Ascending aorta (tissue), 2 donors: ENCODE data around the gene PCDHGA11. TPM values are rescaled to one million over a fixed set of nuclear protein-coding genes. Genes with fewer than 3 reads are reported as not detected.
"Not testable (repeated sequence)": the region's sequence is repeated elsewhere in the genome, so short reads cannot be mapped to it uniquely, and the experiment has no call there.

Experiments
- DNase-seq, 2 donors: peaks; one replicate each; pipeline ENCODE4 v3.0.0-alpha.2; 2019; ENCODE audit warnings: low spot score in 2 of 2
- H3K27ac ChIP-seq, 2 donors: fragments of 200-600 bp; sonication (generic); one replicate each; pipeline ENCODE4 v1.5.1; 2016 to 2017; ENCODE audit warnings: mild to moderate bottlenecking in 1 of 2
- H3K27me3 ChIP-seq: fragments of 200-600 bp; sonication (generic); one replicate; pipeline ENCODE4 v1.5.1; 2017
- H3K36me3 ChIP-seq, 2 donors: fragments of 200-600 bp; sonication (generic); one replicate each; pipeline ENCODE4 v1.5.1; 2016
- H3K4me1 ChIP-seq, 2 donors: fragments of 200-600 bp; sonication (generic); one replicate each; pipeline ENCODE4 v1.5.1; 2016 to 2017; ENCODE audit warnings: mild to moderate bottlenecking in 1 of 2
- H3K4me3 ChIP-seq, 2 donors: fragments of 200-600 bp; sonication (generic); one replicate each; pipeline ENCODE4 v1.5.1; 2016 to 2017; ENCODE audit warnings: mild to moderate bottlenecking in 1 of 2
- H3K9me3 ChIP-seq, 2 donors: fragments of 200-600 bp; sonication (generic); one replicate each; pipeline ENCODE4 v1.5.1; 2016
- CTCF ChIP-seq, 3 experiments: fragments of 200-600 bp in 2 of 3; fragments of 450-650 bp in 1 of 3; sonication (generic) in 2 of 3; IDR thresholded peaks; one replicate each; pipeline ENCODE4 v1.5.1; 2016 to 2019; ENCODE audit warnings: antibody characterized with exemption in 3 of 3, mild to moderate bottlenecking in 1 of 3, moderate library complexity in 1 of 3
- intact Hi-C: fragments of 100-400 bp; cut with DNase I; formaldehyde crosslinking; loops from one replicate; pipeline ENCODE4 v1.15.1; 2023
- total RNA-seq: library from RNA; depleted of rRNA; stranded (reverse); fragments of >200 nt; gene quantifications from one replicate; pipeline ENCODE4 v1.1.0, GENCODE V29; 2016

PCDHGA11 gene
- total RNA-seq, 1 donor from 2014 or later: 5.3 TPM

GRCh38 chr5:141417494-141418172 is 3.2 kb upstream of the PCDHGA11 start, which contains the start of gene PCDHGB7:
PCDHGB7 (plus strand) TSS chr5:141417677; CDS start chr5:141417860, 183 bp downstream.
- peak in 1 of 2 donors; percentile 84 for DNase-seq
- peaks cover 98 to 100% of the 10 kb centered on the region in 2 donors for H3K9me3 ChIP-seq
- intact Hi-C loops: loop anchor here (5.0 kb wide), 1 partner anchor 145 kb away; no protein-coding TSS in a partner anchor

DNA sequence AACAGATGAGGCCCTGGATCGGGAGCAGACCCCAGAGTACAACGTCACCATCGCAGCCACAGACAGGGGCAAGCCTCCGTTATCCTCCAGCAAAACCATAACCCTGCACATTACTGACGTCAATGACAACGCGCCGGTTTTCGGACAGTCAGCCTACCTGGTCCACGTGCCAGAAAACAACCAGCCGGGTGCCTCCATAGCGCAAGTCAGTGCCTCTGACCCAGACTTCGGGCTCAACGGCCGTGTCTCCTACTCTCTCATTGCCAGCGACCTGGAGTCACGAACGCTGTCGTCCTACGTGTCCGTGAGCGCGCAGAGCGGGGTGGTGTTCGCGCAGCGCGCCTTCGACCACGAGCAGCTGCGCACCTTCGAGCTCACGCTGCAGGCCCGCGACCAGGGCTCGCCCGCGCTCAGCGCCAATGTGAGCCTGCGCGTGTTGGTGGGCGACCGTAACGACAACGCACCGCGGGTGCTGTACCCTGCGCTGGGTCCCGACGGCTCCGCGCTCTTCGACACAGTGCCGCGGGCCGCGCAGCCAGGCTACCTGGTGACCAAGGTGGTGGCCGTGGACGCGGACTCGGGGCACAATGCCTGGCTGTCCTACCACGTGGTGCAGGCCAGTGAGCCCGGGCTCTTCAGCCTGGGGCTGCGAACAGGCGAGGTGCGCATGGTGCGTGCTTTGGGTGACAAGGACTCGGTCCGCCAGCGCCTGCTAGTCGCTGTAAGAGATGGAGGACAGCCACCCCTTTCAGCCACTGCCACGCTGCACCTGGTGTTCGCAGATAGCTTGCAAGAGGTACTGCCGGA is 1.6 kb upstream of the PCDHGA11 start:
- H3K4me1 ChIP-seq: no peaks in the 10 kb centered on the region
- no peak for TF ChIP-seq CTCF (IDR thresholded peaks at IDR 0.05)
- intact Hi-C loops: loop anchor here (5.0 kb wide), 1 partner anchor 143 kb away; no protein-coding TSS in a partner anchor
- peak overlapping the region in 1 of 2 donors; percentile 40 for H3K4me3 ChIP-seq
- peaks cover 0 to 3% of the 10 kb centered on the region in 2 donors for H3K36me3 ChIP-seq
- no peak for DNase-seq
- peaks cover 96 to 100% of the 10 kb centered on the region in 2 donors for H3K9me3 ChIP-seq
- no peak overlapping the region for H3K27ac ChIP-seq
- no peaks in the 10 kb centered on the region for H3K27me3 ChIP-seq

More at GRCh38 chr5:141417494-141418172, 3.2 kb upstream of the PCDHGA11 start, which contains the start of gene PCDHGB7:
- H3K27ac ChIP-seq, H3K4me1 ChIP-seq, H3K27me3 ChIP-seq, H3K36me3 ChIP-seq: not testable (repeated sequence)
- TF ChIP-seq CTCF (IDR thresholded peaks at IDR 0.05): peak in 2 of 3 experiments; percentile 34 to 50
- H3K4me3 ChIP-seq: peak within 1 kb of the TSS; percentile 40 to 54

- peaks cover 97 to 100% of the 10 kb centered on the region in 2 donors for H3K9me3 ChIP-seq
- peak overlapping the region; percentile 32 to 44 for H3K4me3 ChIP-seq
- intact Hi-C loops: loop anchor here (5.0 kb wide), 1 partner anchor 106 kb away; no protein-coding TSS in a partner anchor
- no peak for DNase-seq
- no peaks in the 10 kb centered on the region for H3K27me3 ChIP-seq
- no peaks in the 10 kb centered on the region for H3K4me1 ChIP-seq
- H3K36me3 ChIP-seq: peaks cover 3% of the 10 kb centered on the region in 2 donors
- no peak for TF ChIP-seq CTCF (IDR thresholded peaks at IDR 0.05)
- no peak overlapping the region for H3K27ac ChIP-seq
Measured at GRCh38 chr5:141421489-141421855, 621 bp downstream of the PCDHGA11 start.

DNA sequence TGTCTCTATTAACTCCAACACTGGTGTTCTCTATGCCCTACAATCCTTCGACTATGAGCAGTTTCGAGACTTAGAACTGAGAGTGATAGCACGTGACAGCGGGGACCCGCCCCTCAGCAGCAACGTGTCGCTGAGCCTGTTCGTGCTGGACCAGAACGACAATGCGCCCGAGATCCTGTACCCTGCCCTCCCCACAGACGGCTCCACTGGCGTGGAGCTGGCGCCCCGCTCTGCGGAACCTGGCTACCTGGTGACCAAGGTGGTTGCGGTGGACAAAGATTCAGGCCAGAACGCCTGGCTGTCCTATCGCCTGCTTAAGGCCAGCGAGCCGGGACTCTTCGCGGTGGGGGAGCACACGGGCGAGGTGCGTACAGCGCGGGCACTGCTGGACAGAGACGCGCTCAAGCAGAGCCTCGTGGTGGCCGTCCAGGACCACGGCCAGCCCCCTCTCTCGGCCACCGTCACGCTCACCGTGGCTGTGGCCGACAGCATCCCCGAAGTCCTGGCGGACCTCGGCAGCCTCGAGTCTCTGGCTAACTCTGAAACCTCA is 2.0 kb downstream of the PCDHGA11 start:
- Histone ChIP-seq H3K4me1 (no peaks in the 10 kb centered on the region), H3K36me3 (peaks cover 3% of the 10 kb centered on the region in 2 donors), H3K27ac (no peak overlapping the region), H3K4me3 (no peak overlapping the region), H3K9me3 (peaks cover 97 to 100% of the 10 kb centered on the region in 2 donors), H3K27me3 (no peaks in the 10 kb centered on the region)
- intact Hi-C loops: loop anchor here (5.0 kb wide), 1 partner anchor 104 kb away; no protein-coding TSS in a partner anchor
- no peak for TF ChIP-seq CTCF (IDR thresholded peaks at IDR 0.05)
- no peak for DNase-seq

DNA sequence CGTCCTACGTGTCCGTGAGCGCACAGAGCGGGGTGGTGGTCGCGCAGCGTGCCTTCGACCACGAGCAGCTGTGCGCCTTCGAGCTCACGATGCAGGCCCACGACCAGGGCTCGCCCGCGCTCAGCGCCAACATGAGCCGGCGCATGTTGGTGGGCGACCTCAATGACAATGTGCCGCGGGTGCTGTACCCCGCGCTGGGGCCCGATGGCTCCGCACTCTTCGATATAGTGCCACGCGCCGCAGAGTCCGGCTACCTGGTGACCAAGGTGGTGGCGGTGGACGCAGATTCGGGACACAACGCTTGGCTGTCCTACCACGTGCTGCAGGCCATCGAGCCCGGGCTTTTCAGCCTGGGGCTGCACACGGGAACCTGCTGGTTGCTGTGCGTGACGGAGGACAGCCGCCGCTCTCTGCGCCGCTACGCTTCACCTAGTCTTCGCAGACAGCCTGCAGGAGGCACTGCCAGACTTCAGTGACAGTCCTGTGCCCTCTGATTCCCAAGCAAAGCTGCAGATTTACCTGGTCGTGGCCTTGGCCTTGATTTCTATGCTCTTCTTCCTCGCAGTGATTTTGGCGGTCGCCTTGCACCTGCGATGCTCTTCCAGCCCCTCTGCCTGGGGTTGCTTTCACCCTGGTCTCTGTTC is 7.1 kb downstream of the PCDHGA11 start:
- Histone ChIP-seq H3K27me3 (no peaks in the 10 kb centered on the region), H3K4me1 (no peaks in the 10 kb centered on the region), H3K9me3 (peaks cover 97 to 100% of the 10 kb centered on the region in 2 donors), H3K27ac (no peak overlapping the region), H3K4me3 (peak overlapping the region in 1 of 2 donors; percentile 35), H3K36me3 (peaks cover 0 to 3% of the 10 kb centered on the region in 2 donors)
- intact Hi-C loops: no loop called here
- no peak for DNase-seq
- TF ChIP-seq CTCF (IDR thresholded peaks at IDR 0.05): no peak
